Spleen (tissue), 13 donors: ENCODE results near the gene ZBTB17. TPM values are rescaled to one million over a fixed set of nuclear protein-coding genes. Genes with fewer than 3 reads are reported as not detected.

Source experiments
- DNase-seq: peaks from one replicate; pipeline ENCODE4 v3.0.0-alpha.2; 2020
- H3K27ac ChIP-seq, 8 donors: fragments of 200-600 bp; sonication (generic) in 7 of 8; 1 replicate in 4 of 8; 2 replicates in 4 of 8; pipeline versions ENCODE4 v1.5.0 to v1.8.0; 2016 to 2021; ENCODE audit warnings: inconsistent platforms in 4 of 8, mild to moderate bottlenecking in 4 of 8, moderate library complexity in 1 of 8
- H3K27me3 ChIP-seq, 7 donors: fragments of 200-600 bp; sonication (generic) in 6 of 7; replicated peaks in 1 of 7; 1 replicate in 4 of 7; 2 replicates in 3 of 7; pipeline versions ENCODE4 v1.5.0 to v1.8.0; 2016 to 2021; ENCODE audit warnings: inconsistent platforms in 3 of 7, mild to moderate bottlenecking in 1 of 7
- H3K36me3 ChIP-seq, 6 donors: fragments of 200-600 bp; sonication (generic) in 5 of 6; 1 replicate in 4 of 6; 2 replicates in 2 of 6; pipeline versions ENCODE4 v1.5.0 to v1.8.0; 2016 to 2021; ENCODE audit warnings: inconsistent platforms in 2 of 6
- H3K4me1 ChIP-seq, 6 donors: fragments of 200-600 bp; sonication (generic) in 5 of 6; 1 replicate in 3 of 6; 2 replicates in 3 of 6; pipeline versions ENCODE4 v1.5.0 to v1.8.0; 2016 to 2021; ENCODE audit warnings: inconsistent platforms in 3 of 6
- H3K4me3 ChIP-seq, 8 donors: fragments of 200-600 bp; sonication (generic) in 7 of 8; 1 replicate in 4 of 8; 2 replicates in 4 of 8; pipeline versions ENCODE4 v1.5.0 to v1.8.0; 2016 to 2021; ENCODE audit warnings: inconsistent platforms in 4 of 8, mild to moderate bottlenecking in 4 of 8, moderate library complexity in 2 of 8
- H3K9me3 ChIP-seq, 8 donors: fragments of 200-600 bp; sonication (generic) in 7 of 8; 1 replicate in 4 of 8; 2 replicates in 4 of 8; pipeline versions ENCODE4 v1.5.0 to v1.8.0; 2016 to 2021; ENCODE audit warnings: inconsistent platforms in 4 of 8
- CTCF ChIP-seq, 11 experiments: fragments of 200-600 bp in 7 of 11; fragments of 450-650 bp in 4 of 11; sonication (generic) in 4 of 11; IDR thresholded peaks in 8 of 11; conservative IDR thresholded peaks in 3 of 11; 1 replicate in 7 of 11; 2 replicates in 4 of 11; pipeline versions ENCODE4 v1.4.0 to v1.8.0; 2016 to 2021; ENCODE audit warnings: antibody characterized with exemption in 11 of 11, inconsistent platforms in 4 of 11, mild to moderate bottlenecking in 1 of 11
- POLR2A ChIP-seq, 3 donors: fragments of 450-650 bp; IDR thresholded peaks; one replicate each; pipeline ENCODE4 v1.5.1; 2017; ENCODE audit warnings: antibody characterized with exemption in 3 of 3, mild to moderate bottlenecking in 1 of 3
- POLR2AphosphoS5 ChIP-seq, 3 donors: sonication (generic); formaldehyde crosslinking; IDR thresholded peaks; one replicate each; pipeline ENCODE4 v1.5.1; 2017; ENCODE audit warnings: antibody characterized with exemption in 3 of 3
- WGBS, 5 donors: extraction: QIAGEN DNeasy Blood & Tissue Kit in 3 of 5; methylation state at CpG; one replicate each; pipeline versions ENCODE4 v1.1.5 to v1.1.7; 2013 to 2018; 5-methylcytosine and 5-hydroxymethylcytosine counted together
- intact Hi-C: fragments of 100-400 bp; cut with DNase I; formaldehyde crosslinking; loops from one replicate; pipeline ENCODE4 v1.15.0; 2023; ENCODE audit warnings: low total_unique reads
- long read RNA-seq, 2 donors: transcript quantifications; one replicate each; lab custom pipeline, GENCODE V29; 2026
- polyA plus RNA-seq, 3 donors: library from polyadenylated mRNA; stranded (reverse); fragments of 200-250 nt; gene quantifications; one replicate each; pipeline ENCODE4 v1.2.1, GENCODE V29; 2013
- total RNA-seq, 7 donors: library from RNA; depleted of rRNA in 3 of 7; stranded (reverse); fragments of >200 nt in 3 of 7; fragmentation: NEBNext Ultra II Directional in 4 of 7; extraction: Animal tissue kit (Norgen Biotek cat#: 25700) in 4 of 7; gene quantifications; one replicate each; pipeline versions ENCODE4 v1.1.0 to v1.2.1, GENCODE V29; 2016 to 2021
- donor health status: healthy with polysubstance abuse.
- donor health status: DM: no; HTN: no; CAD: no; lungs with moderate emphysema.
- donor health status: DM: no; HTN: no; CAD: no.
- donor health status: Bipolar disorder and iron deficiency.
- donor health status: healthy.
- donor health status: DM: no; HTN: no; CAD: no.
- donor health status: DM: yes; HTN: yes; CAD: no.

ZBTB17 gene
- total RNA-seq (10 to 100 TPM; 36.8 to 73.4 (median 52.1) TPM), polyA plus RNA-seq (100 to 1,000 TPM in 2 of 3 donors, 10 to 100 TPM in 1; 46.5 to 139 (median 111) TPM)
- long read RNA-seq, donor 1, partial matches to known transcripts: 0 of 3 reads
- long read RNA-seq, donor 1, other reads (novel, unspliced or antisense): 0 of 3 reads
- long read RNA-seq, donor 2, partial matches to known transcripts: 0 of 3 reads
- long read RNA-seq, donor 2, other reads (novel, unspliced or antisense): 0 of 3 reads

- H3K27me3 ChIP-seq: no peaks in the 10 kb centered on the region
- intact Hi-C loops: no loop called here
- DNase-seq: peak; percentile 97
- peak in 2 of 3 donors; percentile 62 to 83 for TF ChIP-seq POLR2A (IDR thresholded peaks at IDR 0.05)
- peak; percentile 94 to 97 (median 95) for TF ChIP-seq POLR2AphosphoS5 (IDR thresholded peaks at IDR 0.05)
- peak in 1 of 11 experiments; percentile 19 for TF ChIP-seq CTCF (IDR thresholded peaks at IDR 0.05 in 8 of 11, conservative IDR thresholded peaks at IDR 0.05 in 3 of 11)
- peaks cover 0 to 21% (median 13%) of the 10 kb centered on the region in 6 donors for H3K36me3 ChIP-seq
- no peaks in the 10 kb centered on the region for H3K9me3 ChIP-seq
- H3K27ac ChIP-seq: peak within 1 kb of the TSS; percentile 70 to 93 (median 87)
- WGBS, 5 donors: 8 to 15% (median 9%) methylated on average over 22 to 47 of the region's 47 CpGs
- H3K4me1 ChIP-seq: peaks cover 14 to 45% (median 38%) of the 10 kb centered on the region in 6 donors
- peak within 1 kb of the TSS; percentile 80 to 98 (median 94) for H3K4me3 ChIP-seq
Measured at GRCh38 chr1:15975805-15976680, at the start of gene ZBTB17. Gene ZBTB17 (minus strand): TSS chr1:15976101. CDS start chr1:15948495, 27,606 bp downstream.

- H3K27ac ChIP-seq: no peak overlapping the region
- no peak overlapping the region for H3K4me3 ChIP-seq
- 63 to 90% (median 78%) methylated on average over 2 to 7 of the region's 7 CpGs for WGBS, 5 donors
- H3K36me3 ChIP-seq: no peaks in the 10 kb centered on the region
- no peak for DNase-seq
- intact Hi-C loops: no loop called here
- TF ChIP-seq POLR2AphosphoS5 (IDR thresholded peaks at IDR 0.05): no peak
- TF ChIP-seq CTCF (IDR thresholded peaks at IDR 0.05 in 8 of 11, conservative IDR thresholded peaks at IDR 0.05 in 3 of 11): no peak
- no peak for TF ChIP-seq POLR2A (IDR thresholded peaks at IDR 0.05)
- peaks cover 0 to 21% (median 8%) of the 10 kb centered on the region in 7 donors for H3K27me3 ChIP-seq
- H3K9me3 ChIP-seq: no peaks in the 10 kb centered on the region
- peaks cover 6 to 26% (median 21%) of the 10 kb centered on the region in 6 donors for H3K4me1 ChIP-seq
Measured at GRCh38 chr1:16023050-16023653, 47.3 kb upstream of the ZBTB17 start.

GRCh38 chr1:16022393-16022792 lies 46.5 kb upstream of the ZBTB17 start:
- Histone ChIP-seq H3K4me1 (peaks cover 8 to 33% (median 25%) of the 10 kb centered on the region in 6 donors), H3K36me3 (no peaks in the 10 kb centered on the region), H3K27me3 (peaks cover 0 to 14% (median 7%) of the 10 kb centered on the region in 7 donors), H3K27ac (no peak overlapping the region), H3K9me3 (no peaks in the 10 kb centered on the region), H3K4me3 (no peak overlapping the region)
- 74 to 95% (median 81%) methylated on average over 4 to 11 of the region's 11 CpGs for WGBS, 5 donors
- intact Hi-C loops: no loop called here
- TF ChIP-seq POLR2AphosphoS5 (IDR thresholded peaks at IDR 0.05) (no peak), CTCF (IDR thresholded peaks at IDR 0.05 in 8 of 11, conservative IDR thresholded peaks at IDR 0.05 in 3 of 11) (no peak), POLR2A (IDR thresholded peaks at IDR 0.05) (no peak)
- DNase-seq: no peak
